Activated CD4-positive, alpha-beta T cell treated with anti-CD3 and anti-CD28 coated beads, Interleukin-10, Interleukin-2, amounts not matched to agents 100 ng/mL and 50 ng/mL, durations not matched to agents 16 hours and 8 hours (primary cell): Measurements from ENCODE around the gene SMURF2.
A peak's percentile ranks its signal among the peaks of the same experiment; 100 is the strongest.

Source experiments
- DNase-seq: peaks from one replicate; pipeline ENCODE4 v3.0.0-alpha.2; 2020

SMURF2 gene

GRCh38 chr17:64500487-64500859, 161.6 kb downstream of the SMURF2 start:
- DNase-seq, result no peak

- DNase-seq, result no peak
Measured at GRCh38 chr17:64499805-64500486, 162.2 kb downstream of the SMURF2 start.

GRCh38 chr17:64498308-64499203, 163.6 kb downstream of the SMURF2 start:
- DNase-seq, result no peak

- DNase-seq, result no peak
Measured at GRCh38 chr17:64497565-64498035, 164.5 kb downstream of the SMURF2 start.

- peak; percentile 97 for DNase-seq
Measured at GRCh38 chr17:64496786-64497564, 165.1 kb downstream of the SMURF2 start, which contains the start of gene POLG2. TSS of gene POLG2 (minus strand) at chr17:64497054. CDS start at chr17:64496968, 86 bp downstream.

GRCh38 chr17:64496348-64496785, 165.7 kb downstream of the SMURF2 start:
- DNase-seq, result no peak
